ENCODE measurements around the gene HIVEP3.

Gene HIVEP3

GRCh38 chr1:41475346-41475745 is 443.4 kb downstream of the HIVEP3 start:
- no peak overlapping the region for H3K4me3 ChIP-seq (ENCODE audit: low read depth, low read length)
- TF ChIP-seq CTCF (IDR thresholded peaks at IDR 0.05; ENCODE audit: low read depth, low read length) = no peak

- TF ChIP-seq CTCF (IDR thresholded peaks at IDR 0.05; ENCODE audit: low read depth, low read length) = no peak
- no peak overlapping the region for H3K4me3 ChIP-seq (ENCODE audit: low read depth, low read length)
Observed at GRCh38 chr1:41474490-41475271, 444.0 kb downstream of the HIVEP3 start.

GRCh38 chr1:41473738-41474362 is 444.9 kb downstream of the HIVEP3 start:
- TF ChIP-seq CTCF (IDR thresholded peaks at IDR 0.05; ENCODE audit: low read depth, low read length) = no peak
- no peak overlapping the region for H3K4me3 ChIP-seq (ENCODE audit: low read depth, low read length)

DNA sequence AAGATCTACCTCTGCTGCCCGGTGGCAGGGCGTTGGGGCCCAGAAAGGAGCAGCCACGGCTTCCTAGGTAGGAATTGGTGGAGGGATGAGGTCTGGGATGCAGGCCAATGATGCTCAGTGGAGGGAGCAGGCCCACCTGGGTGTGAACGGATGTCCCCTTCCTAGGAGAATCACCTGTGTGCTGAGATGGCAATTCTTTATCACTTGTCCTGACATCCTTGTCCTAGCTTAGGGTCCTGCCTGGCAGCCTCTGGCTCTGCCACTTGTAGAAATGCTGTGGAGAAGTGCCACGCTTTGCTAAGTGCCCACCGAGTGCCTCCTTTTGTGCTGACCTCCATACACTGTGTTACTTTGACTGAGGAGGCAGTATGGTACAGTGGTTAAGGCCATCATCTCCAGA is 447.1 kb downstream of the HIVEP3 start:
- no peak for TF ChIP-seq CTCF (IDR thresholded peaks at IDR 0.05; ENCODE audit: low read depth, low read length)

DNA sequence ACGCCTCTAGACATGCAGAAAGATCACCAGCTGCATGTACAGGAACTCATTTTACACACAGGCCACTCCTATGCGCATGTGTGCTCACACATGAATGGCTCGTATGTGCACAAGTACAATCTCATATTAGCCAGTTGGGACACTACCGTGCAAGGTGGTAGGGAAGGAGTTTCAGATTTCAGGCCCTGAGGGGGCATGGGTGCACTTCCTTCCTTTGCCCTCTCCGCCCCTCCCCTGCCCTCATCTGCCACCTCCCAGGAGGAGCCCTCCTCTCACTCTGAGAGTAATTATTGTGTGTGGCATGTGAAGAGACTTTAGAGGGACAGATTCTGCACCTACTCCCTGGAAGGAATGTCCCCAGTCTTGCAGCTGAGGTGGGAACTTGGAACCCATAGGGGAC is 449.0 kb downstream of the HIVEP3 start:
- no peak for TF ChIP-seq CTCF (IDR thresholded peaks at IDR 0.05; ENCODE audit: low read depth, low read length)
- no peak overlapping the region for H3K4me3 ChIP-seq (ENCODE audit: low read depth, low read length)

More for the DNA sequence above, 447.1 kb downstream of the HIVEP3 start:
- H3K4me3 ChIP-seq (ENCODE audit: low read depth, low read length) = no peak overlapping the region

- TF ChIP-seq CTCF (IDR thresholded peaks at IDR 0.05; ENCODE audit: low read depth, low read length) = no peak
Observed at GRCh38 chr1:41468122-41468762, 450.5 kb downstream of the HIVEP3 start.

DNA sequence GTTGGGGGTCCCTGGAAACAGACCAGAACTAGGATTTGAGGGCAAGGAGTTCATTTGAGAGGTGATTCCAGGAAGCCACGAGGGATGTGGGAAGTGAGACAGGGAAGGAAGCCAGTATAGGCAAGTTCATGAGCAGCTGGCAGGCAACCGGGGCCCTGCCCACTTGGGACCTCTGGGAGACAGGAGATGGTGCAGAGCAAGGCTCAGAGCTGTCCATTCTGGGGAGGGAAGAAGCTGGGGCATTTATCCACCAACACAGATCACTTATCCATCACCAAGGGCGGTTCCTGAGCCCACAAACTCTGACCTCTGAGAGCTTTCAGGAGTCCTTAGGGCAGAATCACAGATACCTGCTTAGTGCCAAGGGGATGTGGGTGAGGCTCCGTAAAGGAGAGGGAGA is 451.0 kb downstream of the HIVEP3 start:
- H3K4me3 ChIP-seq (ENCODE audit: low read depth, low read length) = no peak overlapping the region
- TF ChIP-seq CTCF (IDR thresholded peaks at IDR 0.05; ENCODE audit: low read depth, low read length) = no peak

More at GRCh38 chr1:41468122-41468762, 450.5 kb downstream of the HIVEP3 start:
- H3K4me3 ChIP-seq (ENCODE audit: low read depth, low read length) = no peak overlapping the region

Measured in WI38 (cell line).